ENCODE results near the gene OR52M1. TPM values are rescaled to one million over a fixed set of nuclear protein-coding genes. Genes with fewer than 3 reads are reported as not detected.

Gene OR52M1
- polyA plus RNA-seq, 3 donors = not detected

- H3K36me3 ChIP-seq (replicated peaks in 1 of 2; ENCODE audit: control insufficient read depth in 1 of 2, insufficient read depth in 2 of 2, low read length in 2 of 2) = no peaks in the 10 kb centered on the region
- TF ChIP-seq CTCF (IDR thresholded peaks at IDR 0.05) = no peak
- Mint-ChIP-seq H3K4me1 (peaks cover 15% of the 10 kb centered on the region), H3K27ac (no peak overlapping the region), H3K4me3 (no peak overlapping the region), H3K36me3 (peaks cover 0 to 9% of the 10 kb centered on the region in 2 donors), H3K9me3 (peaks cover 0 to 15% (median 7%) of the 10 kb centered on the region in 7 donors), H3K27me3 (ENCODE audit: low read depth in 3 of 3) (peaks cover 0 to 8% (median 7%) of the 10 kb centered on the region in 3 donors)
- H2AFZ ChIP-seq (ENCODE audit: insufficient read depth, low read depth, low read length, poor library complexity, severe bottlenecking) = no peak overlapping the region
- H3K9me3 ChIP-seq (replicated peaks in 1 of 2; ENCODE audit: control insufficient read depth in 1 of 2, insufficient read depth in 1 of 2, low read length in 2 of 2) = no peaks in the 10 kb centered on the region
- H3K27ac ChIP-seq (ENCODE audit: low read depth in 1 of 2, low read length in 2 of 2) = no peak overlapping the region
- peaks cover 8 to 10% of the 10 kb centered on the region in 2 donors for H3K4me1 ChIP-seq (ENCODE audit: control insufficient read depth in 1 of 2, insufficient read depth in 2 of 2, low read length in 2 of 2)
- no peaks in the 10 kb centered on the region for H3K79me2 ChIP-seq (ENCODE audit: insufficient read depth, low read length)
- intact Hi-C loops (cut with micrococcal nuclease) = no loop called here
- no peak overlapping the region for H3K4me3 ChIP-seq (replicated peaks in 1 of 3; ENCODE audit: low read depth in 2 of 3, low read length in 3 of 3)
- H3K4me2 ChIP-seq (replicated peaks; ENCODE audit: extremely low read depth, low read length, poor library complexity, severe bottlenecking) = no peak overlapping the region
- no peaks in the 10 kb centered on the region for H4K20me1 ChIP-seq (ENCODE audit: insufficient read depth, low read length)
- peak in 1 of 3 donors; percentile 16 for DNase-seq
- H3K9ac ChIP-seq (ENCODE audit: insufficient read depth, low read length, poor library complexity, severe bottlenecking) = no peak overlapping the region
- no peaks in the 10 kb centered on the region for H3K27me3 ChIP-seq (ENCODE audit: control insufficient read depth in 2 of 2, insufficient read depth in 2 of 2, low read length in 2 of 2)
- 21% methylated on average over 2 of the region's 2 CpGs for WGBS (ENCODE audit: insufficient coverage)
These were observed 36.1 kb upstream of the OR52M1 start for GRCh38 chr11:4508886-4509285.

GRCh38 chr11:4511282-4512245 is 33.4 kb upstream of the OR52M1 start:
- Mint-ChIP-seq H3K36me3 (peaks cover 0 to 2% of the 10 kb centered on the region in 2 donors), H3K27me3 (ENCODE audit: low read depth in 3 of 3) (peaks cover 3 to 10% (median 10%) of the 10 kb centered on the region in 3 donors)

More at GRCh38 chr11:4511282-4512245, 33.4 kb upstream of the OR52M1 start:
- H3K4me1 ChIP-seq (ENCODE audit: control insufficient read depth in 1 of 2, insufficient read depth in 2 of 2, low read length in 2 of 2) = peaks cover 8 to 10% of the 10 kb centered on the region in 2 donors
- H3K9me3 Mint-ChIP-seq = peaks cover 0 to 14% (median 7%) of the 10 kb centered on the region in 7 donors
- intact Hi-C loops (cut with micrococcal nuclease) = no loop called here
- H3K27ac Mint-ChIP-seq = peak overlapping the region in 1 of 7 donors; percentile 17
- 81% methylated on average over 4 of the region's 5 CpGs for WGBS (ENCODE audit: insufficient coverage)
- no peaks in the 10 kb centered on the region for H4K20me1 ChIP-seq (ENCODE audit: insufficient read depth, low read length)
- no peak overlapping the region for H3K27ac ChIP-seq (ENCODE audit: low read depth in 1 of 2, low read length in 2 of 2)
- no peaks in the 10 kb centered on the region for H3K79me2 ChIP-seq (ENCODE audit: insufficient read depth, low read length)
- peaks cover 15% of the 10 kb centered on the region for H3K4me1 Mint-ChIP-seq
- no peak for DNase-seq
- peak overlapping the region in 1 of 2 donors; percentile 39 for H3K4me3 Mint-ChIP-seq
- H3K9ac ChIP-seq (ENCODE audit: insufficient read depth, low read length, poor library complexity, severe bottlenecking) = no peak overlapping the region
- H3K4me2 ChIP-seq (replicated peaks; ENCODE audit: extremely low read depth, low read length, poor library complexity, severe bottlenecking) = no peak overlapping the region
- H3K9me3 ChIP-seq (replicated peaks in 1 of 2; ENCODE audit: control insufficient read depth in 1 of 2, insufficient read depth in 1 of 2, low read length in 2 of 2) = no peaks in the 10 kb centered on the region
- no peak for TF ChIP-seq CTCF (IDR thresholded peaks at IDR 0.05)
- H3K27me3 ChIP-seq (ENCODE audit: control insufficient read depth in 2 of 2, insufficient read depth in 2 of 2, low read length in 2 of 2) = no peaks in the 10 kb centered on the region
- no peak overlapping the region for H3K4me3 ChIP-seq (replicated peaks in 1 of 3; ENCODE audit: low read depth in 2 of 3, low read length in 3 of 3)
- no peaks in the 10 kb centered on the region for H3K36me3 ChIP-seq (replicated peaks in 1 of 2; ENCODE audit: control insufficient read depth in 1 of 2, insufficient read depth in 2 of 2, low read length in 2 of 2)
- no peak overlapping the region for H2AFZ ChIP-seq (ENCODE audit: insufficient read depth, low read depth, low read length, poor library complexity, severe bottlenecking)
